Uterus (tissue), 2 donors: ENCODE results near the gene FXYD6.

Source experiments
- POLR2A ChIP-seq, 2 donors: fragments of 450-650 bp; IDR thresholded peaks; one replicate each; pipeline ENCODE4 v1.6.1; 2016; ENCODE audit warnings: antibody characterized with exemption in 2 of 2, mild to moderate bottlenecking in 1 of 2, moderate library complexity in 1 of 2
- TF ChIP-seq, protein P1 (sequence below), 4 experiments: fragments of 200-600 bp in 2 of 4; fragments of 450-650 bp in 2 of 4; sonication (generic) in 2 of 4; IDR thresholded peaks; one replicate each; pipeline ENCODE4 v1.5.1; 2016 to 2019; ENCODE audit warnings: antibody characterized with exemption in 4 of 4, mild to moderate bottlenecking in 2 of 4, moderate library complexity in 1 of 4

DNA sequence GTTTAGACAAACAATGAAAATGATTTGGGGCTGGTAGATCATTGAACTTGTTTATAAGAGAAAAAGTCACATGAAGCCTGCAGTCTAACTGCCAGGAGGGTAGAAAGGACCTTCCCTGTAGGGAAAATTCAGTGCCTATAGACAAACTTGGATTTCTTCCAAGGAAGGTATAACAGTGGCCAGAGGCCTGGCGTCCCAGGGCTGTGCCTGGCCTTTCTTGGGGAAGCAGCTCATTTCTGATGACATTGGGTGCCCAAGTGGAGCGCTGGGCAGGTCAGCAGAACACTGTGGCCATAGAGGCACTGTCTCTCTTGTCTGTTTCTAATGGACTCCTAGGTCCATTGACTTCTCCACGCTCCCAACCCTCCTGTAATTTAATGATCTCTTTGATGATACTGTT lies 6.6 kb upstream of the FXYD6 start:
- TF ChIP-seq, protein P1, sequence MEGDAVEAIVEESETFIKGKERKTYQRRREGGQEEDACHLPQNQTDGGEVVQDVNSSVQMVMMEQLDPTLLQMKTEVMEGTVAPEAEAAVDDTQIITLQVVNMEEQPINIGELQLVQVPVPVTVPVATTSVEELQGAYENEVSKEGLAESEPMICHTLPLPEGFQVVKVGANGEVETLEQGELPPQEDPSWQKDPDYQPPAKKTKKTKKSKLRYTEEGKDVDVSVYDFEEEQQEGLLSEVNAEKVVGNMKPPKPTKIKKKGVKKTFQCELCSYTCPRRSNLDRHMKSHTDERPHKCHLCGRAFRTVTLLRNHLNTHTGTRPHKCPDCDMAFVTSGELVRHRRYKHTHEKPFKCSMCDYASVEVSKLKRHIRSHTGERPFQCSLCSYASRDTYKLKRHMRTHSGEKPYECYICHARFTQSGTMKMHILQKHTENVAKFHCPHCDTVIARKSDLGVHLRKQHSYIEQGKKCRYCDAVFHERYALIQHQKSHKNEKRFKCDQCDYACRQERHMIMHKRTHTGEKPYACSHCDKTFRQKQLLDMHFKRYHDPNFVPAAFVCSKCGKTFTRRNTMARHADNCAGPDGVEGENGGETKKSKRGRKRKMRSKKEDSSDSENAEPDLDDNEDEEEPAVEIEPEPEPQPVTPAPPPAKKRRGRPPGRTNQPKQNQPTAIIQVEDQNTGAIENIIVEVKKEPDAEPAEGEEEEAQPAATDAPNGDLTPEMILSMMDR (IDR thresholded peaks at IDR 0.05): no peak
- TF ChIP-seq POLR2A (IDR thresholded peaks at IDR 0.05): no peak
